HG02981 (cell line): Measurements from ENCODE around the gene TNFAIP8L2.

Experiments used
- ATAC-seq: cut with Tn5 transposase; IDR thresholded peaks from one replicate; pipeline ENCODE4 v1.9.1; 2021; ENCODE audit warnings: mild to moderate bottlenecking, moderate library complexity; ENCODE audit not compliant: unreplicated experiment

Gene TNFAIP8L2

DNA sequence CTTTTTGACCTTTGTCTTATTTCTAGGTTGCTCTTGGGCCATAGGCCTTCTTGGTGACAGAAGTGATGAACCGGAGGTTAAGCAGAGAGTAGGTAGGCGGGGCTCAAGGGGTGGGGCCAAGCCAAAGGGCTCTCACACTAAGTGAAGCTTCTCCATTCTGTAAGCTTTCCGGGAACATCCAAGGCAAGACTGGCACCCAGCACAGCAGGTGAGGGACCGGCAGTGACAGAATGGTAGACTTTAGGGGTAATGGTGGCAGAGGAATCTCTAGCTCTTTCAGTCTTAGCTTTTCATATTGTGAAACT, at the start of gene TNFAIP8L2:
Gene TNFAIP8L2, plus strand, starts transcription at position 135 of the 305 bp plus-strand sequence. CDS start 2,049 bp downstream, outside the sequence.
- ATAC-seq, result peak; percentile 62

DNA sequence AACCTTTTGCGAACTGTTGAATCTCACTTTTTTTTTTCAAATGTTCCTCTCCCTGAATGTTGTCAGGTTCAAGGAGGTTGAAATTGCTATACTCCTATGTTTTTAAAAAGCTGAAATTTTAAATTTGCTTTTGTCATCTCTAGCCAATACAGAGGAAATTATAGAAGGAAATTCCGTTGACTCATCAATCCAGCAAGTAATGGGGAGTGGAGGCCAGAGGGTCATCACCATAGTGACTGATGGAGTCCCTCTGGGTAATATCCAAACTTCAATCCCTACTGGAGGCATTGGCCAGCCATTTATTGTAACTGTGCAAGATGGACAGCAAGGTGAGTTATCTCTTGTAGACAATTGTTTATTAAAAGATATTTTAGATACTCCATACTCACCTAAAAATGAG, 49.6 kb upstream of the TNFAIP8L2 start:
- no peak for ATAC-seq

DNA sequence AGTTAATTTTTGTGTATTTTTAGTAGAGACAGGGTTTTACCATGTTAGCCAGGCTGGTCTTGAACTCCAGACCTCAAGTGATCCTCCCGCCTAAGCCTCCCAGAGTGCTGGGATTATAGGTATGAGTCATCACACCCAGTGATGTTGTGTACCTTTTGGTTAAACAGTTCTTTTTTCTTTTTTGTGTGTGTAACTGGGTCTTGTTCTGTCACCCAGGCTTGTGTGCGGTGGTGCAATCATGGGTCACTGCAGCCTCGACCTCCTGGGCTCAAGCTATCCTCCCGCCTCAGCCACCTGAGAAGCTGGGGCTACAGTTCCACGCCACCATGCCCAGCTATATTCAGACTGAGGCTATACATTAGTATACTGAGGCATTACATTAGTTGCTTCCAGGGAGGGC, 48.1 kb upstream of the TNFAIP8L2 start:
- ATAC-seq, result no peak

DNA sequence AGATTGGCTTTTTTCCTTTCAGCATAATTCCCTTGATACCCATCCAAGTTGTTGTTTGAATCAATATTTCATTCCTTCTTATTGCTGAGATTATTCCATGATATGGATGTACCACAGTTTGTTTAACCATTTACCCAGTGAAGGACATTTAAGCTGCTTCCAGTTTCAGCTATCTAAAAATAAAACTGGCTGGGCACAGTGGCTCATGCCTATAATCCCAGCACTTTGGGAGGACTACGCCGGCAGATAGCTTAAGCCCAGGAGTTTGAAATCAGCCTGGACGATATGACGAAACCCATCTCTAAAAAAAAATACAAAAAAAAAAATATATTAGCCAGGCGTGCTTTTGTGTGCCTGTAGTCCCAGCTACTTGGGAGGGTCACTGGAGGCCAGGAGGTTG, 42.6 kb upstream of the TNFAIP8L2 start:
- ATAC-seq, result no peak

DNA sequence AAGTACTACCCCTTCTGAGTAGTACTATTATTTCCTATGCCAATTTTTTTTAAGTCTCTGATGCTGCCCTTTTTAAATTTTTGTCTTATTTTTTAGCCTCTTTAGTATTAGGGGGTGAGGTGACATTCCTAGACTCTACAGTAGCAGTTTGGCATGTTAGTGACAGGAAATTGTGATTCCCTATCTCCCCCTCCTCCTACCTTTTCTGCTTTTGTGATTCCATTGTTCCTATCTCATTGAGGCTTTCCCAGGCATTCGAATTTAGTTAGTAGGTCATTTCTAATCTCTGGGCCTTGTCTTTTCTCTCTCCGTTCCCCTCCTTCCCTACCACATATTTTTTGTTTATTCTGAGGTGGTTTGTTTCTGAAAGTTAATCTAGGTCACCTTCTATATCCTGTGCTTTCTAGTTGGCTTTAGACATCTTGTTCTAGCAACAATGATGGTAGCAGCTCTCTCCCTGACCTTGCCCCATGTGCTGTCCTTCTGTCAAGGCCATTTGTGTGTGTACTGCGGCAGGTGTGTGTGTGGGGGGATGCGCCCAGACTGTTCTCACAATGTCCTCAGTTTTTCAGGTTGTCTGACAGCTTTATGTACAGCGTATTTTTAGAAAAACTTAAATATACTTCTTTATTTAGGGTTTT, 31.6 kb upstream of the TNFAIP8L2 start:
- no peak for ATAC-seq

DNA sequence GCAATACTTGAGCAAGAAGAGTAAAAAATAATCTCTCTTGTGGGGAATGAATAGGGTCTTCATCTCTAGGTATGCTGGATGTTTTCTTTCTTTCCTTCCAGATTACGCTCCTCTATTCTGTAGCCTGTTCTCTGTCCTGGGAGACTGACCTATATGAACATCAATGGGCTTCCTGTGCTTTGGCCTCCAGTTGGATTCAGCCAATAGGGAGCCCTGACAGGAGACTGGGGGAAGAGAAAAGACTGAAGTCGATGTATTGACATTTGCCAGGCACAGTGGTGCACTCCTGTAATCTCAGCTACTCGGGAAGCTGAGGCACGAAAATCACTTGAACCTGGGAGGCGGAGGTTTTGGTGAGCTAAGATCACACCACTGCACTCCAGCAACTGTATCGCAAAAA, 27.6 kb upstream of the TNFAIP8L2 start:
- ATAC-seq, result no peak

DNA sequence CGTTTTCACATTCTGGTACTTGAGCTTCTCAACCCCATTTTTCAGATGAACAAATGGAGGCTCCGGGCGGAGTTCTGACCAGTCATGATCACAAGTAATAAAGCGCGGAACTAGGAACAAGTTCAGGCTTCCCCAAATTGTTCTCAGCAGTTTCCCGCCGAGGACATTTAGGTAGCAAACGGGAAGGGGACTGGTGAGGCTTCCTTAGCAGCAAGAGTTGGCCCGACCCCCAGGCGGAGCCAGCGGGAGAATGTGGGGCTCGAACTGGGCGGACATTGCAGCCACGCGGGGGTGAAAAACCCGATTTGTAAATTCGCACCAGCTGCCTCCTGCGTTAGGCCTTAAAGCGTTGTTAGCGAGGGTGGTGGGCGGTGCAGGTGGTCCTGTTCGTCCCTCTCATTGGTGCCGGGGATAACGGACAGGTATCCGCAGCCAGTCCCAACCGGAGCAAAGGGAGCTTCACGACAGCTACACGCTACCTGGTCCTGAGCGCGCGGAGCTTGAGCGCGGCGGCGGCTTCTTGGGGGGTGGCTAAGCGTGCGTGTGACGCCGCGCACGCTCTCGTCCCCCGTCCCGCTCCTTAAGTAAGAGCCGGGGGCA, 25.4 kb upstream of the TNFAIP8L2 start:
- ATAC-seq, result peak; percentile 90

DNA sequence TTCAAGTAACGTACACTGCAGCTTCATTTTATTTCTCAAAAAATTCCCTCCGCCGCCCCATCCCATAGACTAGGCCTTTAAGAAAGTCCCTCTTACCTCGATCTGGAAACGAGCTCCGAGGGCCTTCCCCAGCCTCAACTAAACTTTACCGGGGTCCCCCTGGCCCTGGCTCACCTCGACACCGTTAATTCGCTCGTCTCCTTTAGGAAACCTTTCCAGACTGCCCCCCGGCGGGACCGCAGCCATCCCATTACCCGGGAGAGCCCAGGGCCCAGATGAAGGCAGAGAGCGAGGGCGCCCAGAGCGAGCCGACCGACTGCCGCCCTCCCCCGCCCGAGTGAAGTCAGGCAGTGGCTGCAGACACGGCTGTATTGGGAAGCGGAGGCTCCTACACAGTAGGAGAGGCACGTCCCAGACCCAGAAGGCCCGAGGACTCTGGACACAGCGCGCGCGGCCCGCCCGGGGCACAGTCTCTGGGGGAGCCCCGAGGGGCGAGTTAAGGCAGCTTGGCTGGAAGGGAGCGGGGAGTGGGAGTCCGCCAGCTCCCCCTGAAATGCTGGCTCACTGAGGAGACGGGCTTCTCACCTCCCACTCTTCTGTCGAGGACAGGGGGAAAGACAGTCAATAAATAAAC, 24.6 kb upstream of the TNFAIP8L2 start:
- ATAC-seq, result no peak

DNA sequence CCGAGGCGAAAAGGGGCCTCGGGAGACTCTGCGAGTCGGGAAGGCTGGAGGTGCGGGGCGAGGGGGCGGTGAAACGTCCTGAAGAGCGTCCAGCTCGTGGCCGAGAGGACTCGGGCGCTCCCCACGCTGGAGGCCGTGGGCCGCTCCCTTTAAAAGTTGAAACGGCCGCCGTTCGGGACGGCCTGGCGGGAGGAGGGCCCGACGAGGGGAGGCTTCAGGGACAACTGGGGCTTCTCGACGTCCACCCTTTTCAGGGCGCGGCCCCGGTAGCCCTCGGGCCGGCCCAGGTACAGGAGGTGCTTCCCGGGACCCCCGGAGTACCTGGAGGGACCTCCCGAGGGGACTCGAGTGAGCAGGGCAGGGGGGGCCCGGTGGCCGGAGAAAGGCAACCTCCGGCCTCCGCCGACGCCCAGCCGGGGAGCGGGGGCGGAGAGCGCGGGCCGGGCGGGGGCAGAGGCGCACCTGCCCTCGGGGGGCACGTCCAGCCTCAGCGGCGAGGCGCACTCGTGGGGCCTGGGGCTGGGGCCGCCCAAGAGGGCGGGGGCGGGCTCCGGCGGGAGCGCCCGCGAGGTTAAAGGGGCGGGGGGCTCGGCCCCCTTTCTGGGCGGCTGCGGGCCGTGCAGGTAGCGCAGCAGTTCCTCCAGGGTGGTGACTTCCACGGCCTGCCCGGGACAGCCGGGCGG, 24.0 kb upstream of the TNFAIP8L2 start:
- ATAC-seq, result no peak

DNA sequence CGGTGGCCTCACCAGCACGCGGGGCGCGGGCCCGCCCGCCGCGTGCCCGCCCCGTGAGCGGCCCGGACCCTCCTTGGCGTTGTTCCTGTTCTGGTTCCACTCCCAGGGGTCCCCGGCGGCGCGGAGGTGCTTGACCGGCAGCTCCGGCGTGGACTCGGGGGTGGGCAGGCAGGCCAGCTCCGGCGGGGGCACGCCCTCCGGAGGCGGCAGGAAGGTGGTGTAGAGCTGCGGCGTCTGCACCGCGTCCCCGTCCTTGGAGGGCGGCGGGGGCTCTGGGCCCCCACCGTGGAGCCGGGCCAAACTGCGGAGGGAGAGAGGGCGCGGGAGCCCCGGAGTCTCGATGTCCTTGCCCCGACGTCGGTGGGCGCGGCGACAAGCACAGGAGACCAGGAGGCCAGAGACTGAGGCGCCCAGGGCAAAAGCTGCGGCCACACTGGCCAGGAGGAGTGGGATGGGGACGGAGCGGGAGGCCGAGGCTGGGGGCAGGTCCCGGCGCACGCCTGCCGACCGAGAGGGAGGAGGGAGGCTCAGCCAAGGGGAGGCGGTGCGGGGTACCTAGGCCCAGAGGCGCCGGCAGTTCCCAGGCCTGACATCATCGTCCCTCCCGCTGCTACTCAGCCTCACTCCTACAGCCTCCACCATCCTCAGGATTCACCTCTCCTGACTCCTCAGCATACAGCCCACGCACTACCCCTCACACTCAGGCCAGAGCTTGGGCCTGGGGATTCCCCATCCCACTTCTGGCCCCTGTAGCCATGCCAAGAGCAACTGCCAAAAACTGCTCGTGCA, 23.2 kb upstream of the TNFAIP8L2 start:
- ATAC-seq, result no peak

DNA sequence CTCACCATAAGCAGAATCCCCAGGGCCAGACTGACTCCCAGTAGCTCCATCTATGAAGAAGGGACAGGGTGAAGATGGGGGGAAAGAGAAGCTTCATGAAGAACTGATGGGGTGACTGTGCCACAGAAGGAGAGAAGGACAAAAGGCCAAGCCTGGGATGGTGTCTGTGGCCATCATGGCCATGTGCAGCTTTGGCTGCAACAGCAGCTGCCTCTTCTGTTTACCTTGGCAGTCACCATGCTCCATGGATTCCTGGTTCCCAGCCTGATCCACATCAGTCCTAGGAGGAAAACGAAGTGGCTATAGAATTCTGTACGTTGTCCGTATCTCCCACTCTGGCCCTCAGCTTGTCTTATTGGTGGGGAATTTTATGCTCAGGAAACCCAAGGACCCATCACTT, 22.1 kb upstream of the TNFAIP8L2 start:
- no peak for ATAC-seq

DNA sequence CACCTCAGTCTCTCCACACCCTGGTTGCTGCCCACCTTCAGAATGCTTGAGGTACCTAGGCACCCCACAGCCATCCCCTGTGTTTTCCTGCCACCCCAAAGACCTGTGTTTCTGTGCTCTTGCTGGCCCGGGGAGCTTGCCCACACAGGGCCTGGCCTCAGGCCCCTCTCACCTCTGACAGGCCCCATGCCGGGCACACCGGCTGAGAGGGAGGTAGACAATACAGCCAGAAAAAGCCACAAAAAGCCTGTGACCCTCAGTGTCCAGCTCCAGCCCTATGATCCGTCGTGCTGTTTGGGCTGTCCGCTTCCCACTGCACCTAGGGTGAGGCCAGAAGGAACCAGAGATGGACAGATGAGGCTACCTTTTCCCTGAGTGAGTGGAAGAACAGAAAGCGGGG, 21.5 kb upstream of the TNFAIP8L2 start:
- ATAC-seq, result no peak

DNA sequence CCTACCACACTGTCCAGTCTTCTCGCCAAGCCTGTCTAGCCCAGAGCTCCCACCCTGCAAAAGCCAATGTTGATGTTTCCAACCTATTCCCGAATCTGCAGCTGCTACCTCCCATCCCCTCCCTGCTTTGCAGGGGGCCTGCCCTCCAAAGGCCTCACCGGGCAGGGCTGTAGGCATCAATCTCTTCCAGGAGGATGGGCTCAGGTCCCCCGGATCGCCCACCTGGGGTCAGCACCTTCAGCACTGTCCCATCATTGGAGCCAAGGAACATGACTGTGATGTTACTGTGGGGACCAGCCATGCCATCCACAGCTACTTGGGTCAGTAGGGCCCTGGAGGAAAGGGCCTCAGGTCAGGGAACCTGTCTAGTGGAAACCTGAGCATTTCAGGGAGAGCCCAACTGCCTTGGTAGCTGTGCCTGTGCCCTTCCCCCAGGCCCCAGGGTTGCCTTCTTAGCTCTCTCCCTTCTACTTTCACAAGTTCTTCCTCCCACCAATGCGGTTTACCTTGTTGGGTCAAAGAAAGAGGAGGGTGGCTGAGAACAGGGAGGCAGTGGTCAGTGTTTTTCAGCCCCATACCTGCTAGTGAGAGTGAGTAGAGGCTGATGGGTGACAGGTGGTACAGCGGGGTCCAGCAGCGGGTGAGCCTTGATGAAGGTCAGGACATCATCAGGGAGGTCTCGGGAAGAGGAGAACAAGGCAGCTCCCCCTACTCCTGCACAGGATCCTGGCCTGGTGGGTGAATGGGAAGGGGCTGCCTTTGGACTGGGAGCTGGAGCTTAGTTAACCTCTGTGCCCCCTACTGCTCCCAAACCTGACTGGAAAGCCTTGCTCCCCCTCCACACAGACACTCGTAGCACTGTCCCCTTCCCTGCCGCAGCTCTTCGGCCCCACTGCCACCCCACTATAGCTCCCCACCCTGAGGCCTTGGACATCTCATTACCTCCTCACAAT, 20.7 kb upstream of the TNFAIP8L2 start:
- no peak for ATAC-seq

DNA sequence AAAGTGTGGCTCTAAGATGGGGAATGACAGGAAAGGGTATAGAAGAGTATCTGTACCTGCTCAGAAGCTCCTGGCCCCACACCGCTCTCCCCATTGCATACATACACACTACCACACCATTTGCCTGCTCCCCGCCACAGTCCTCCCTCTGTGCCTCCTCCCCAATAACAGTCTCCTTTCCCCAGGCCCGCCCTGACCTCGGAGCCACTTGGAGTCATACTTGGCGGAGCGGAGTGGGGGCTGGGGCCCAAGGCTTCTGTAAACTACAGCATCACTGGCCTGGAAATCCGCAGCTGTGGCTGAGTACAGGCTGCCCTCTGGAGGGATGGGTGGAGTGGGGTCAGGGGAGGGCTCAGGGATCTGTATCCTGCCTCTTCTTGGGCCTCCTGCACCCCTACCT, 18.7 kb upstream of the TNFAIP8L2 start:
- ATAC-seq, result no peak

DNA sequence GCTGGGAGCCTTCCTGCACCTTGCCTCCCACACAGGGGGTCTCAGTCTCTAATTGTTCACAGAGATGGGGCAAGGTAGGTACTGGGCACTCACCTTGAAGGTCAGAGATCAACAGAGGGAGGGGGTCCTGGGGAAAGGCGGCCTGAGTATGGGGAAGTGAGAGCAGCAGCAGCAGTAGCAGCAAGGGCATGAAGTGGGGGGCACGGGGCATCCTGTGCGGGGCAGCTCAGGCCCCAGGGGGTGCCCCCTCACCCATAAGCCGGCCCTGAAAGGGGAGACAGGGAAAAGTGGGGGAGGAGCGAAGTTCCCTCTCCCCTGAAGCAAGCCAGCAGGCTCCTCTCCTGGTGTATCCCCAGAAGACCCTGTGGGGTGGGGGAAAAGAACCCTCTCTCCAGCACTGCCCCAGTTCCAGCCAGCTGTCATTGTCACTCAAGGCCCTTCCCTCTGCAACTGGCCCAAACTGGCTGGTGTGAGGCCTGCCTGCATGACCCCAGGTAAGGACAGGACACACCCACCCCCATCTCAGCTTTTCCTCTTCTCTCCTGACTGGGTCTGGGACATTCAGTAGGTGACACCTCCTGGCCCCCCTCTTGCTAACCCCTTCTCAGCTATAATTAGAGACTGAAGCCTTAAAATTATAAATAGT, 13.9 kb upstream of the TNFAIP8L2 start:
- ATAC-seq, result no peak

DNA sequence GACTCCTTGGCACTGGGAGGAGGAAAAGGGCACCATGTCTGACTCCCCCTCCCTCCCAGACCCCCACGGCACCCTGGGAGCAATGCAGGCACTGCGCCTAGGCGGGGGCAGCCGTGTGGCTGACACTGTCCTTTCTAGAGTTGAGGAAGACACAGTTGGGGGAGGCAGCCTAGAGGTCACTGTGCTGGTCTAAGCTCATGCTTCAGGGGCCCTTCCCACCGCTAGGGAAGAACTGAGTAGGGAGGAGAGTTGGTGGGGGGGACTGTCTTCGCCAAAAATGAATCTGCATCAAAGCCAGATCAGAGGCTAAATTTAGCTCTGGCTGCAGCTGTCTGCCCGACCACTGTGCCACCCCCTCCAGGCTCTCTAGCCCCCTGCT, 13.4 kb upstream of the TNFAIP8L2 start:
- ATAC-seq, result no peak

DNA sequence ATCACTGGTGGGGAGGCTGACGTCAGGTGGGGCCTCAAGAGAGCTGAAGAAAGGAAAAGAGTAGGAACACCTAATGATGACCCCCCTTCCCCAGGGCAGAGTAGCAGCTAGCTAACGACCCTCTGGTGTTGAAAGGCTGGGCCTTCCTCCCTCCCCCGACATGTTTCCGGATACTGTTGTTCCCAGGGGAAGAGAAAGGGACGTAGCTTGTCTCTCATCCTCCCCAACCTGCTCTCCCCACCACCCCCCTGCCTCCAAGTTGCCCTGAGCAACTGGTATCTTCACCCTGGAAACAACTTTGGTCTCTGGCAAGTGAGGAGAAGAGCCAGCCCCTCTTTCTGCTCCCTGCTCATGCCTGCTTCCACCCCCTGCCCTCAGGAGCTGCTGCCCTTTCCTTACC, 12.5 kb upstream of the TNFAIP8L2 start:
- no peak for ATAC-seq

DNA sequence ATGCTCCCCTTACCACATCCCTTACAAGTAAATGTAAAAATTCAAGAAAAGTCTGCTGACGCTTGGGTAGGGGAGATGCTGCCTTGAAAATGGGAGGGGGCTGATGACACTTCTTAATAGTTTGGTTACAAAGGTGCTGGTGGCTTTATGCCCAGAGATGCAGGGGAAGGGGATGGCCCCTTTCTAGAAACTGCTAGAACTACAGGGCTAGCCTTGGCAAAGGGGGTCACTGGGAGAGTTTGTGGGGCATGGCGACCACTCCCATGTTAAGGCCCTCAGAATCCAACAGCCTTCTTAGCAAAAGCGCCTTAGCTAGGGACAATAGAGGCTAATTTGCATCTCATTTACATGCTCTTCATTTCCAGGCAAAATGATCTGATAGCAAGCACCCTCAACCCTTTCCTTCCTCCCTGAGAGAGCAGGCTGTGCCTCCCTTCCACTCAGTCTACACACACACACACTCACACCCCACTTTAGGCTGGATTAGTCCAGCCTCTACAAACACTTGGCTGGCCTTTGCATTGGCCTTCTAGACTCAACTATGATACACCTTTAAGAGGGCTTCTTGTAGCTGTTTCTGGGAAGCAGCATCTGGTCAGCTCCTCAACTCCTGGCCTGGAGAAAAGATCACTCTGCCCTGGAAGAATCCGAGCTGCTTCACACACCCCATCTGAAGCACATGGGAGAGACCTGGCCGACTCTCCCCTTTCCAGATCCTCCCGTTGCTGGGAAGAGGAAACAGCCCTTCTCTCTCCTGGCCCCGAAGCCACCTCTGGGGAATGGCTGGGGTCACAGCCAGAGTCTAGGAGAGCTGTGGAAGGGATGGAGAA, 11.8 kb upstream of the TNFAIP8L2 start:
- no peak for ATAC-seq
